Fibroblast of pulmonary artery (primary cell): ENCODE results near the gene RBM42.
A peak's percentile ranks its signal among the peaks of the same experiment; 100 is the strongest.
"Not testable (repeated sequence)": the region's sequence is repeated elsewhere in the genome, so short reads cannot be mapped to it uniquely, and the experiment has no call there.

Source experiments
- DNase-seq: peaks from one replicate; pipeline ENCODE4 v3.0.0-alpha.2; 2010; ENCODE audit warnings: low read depth
- H3K4me3 ChIP-seq: replicated peaks from 2 replicates; pipeline ENCODE4 v1.5.1; 2011; ENCODE audit warnings: low read depth, mild to moderate bottlenecking, control low read depth, low read length, moderate library complexity
- CTCF ChIP-seq: IDR thresholded peaks from 2 replicates; pipeline ENCODE4 v1.5.1; 2011; ENCODE audit warnings: mild to moderate bottlenecking, control low read depth, low read length, inconsistent platforms; ENCODE audit errors: missing control alignments

RBM42 gene

GRCh38 chr19:35650581-35650980 is 21.7 kb downstream of the RBM42 start:
- DNase-seq, result no peak
- TF ChIP-seq CTCF, result no peak
- no peak overlapping the region for H3K4me3 ChIP-seq

GRCh38 chr19:35654828-35655227 is 26.0 kb downstream of the RBM42 start:
- DNase-seq, H3K4me3 ChIP-seq: not testable (repeated sequence)

GRCh38 chr19:35655600-35655999 is 26.8 kb downstream of the RBM42 start:
- no peak overlapping the region for H3K4me3 ChIP-seq

GRCh38 chr19:35656700-35657099 is 27.9 kb downstream of the RBM42 start:
- no peak for TF ChIP-seq CTCF
- no peak for DNase-seq

More at GRCh38 chr19:35655600-35655999, 26.8 kb downstream of the RBM42 start:
- TF ChIP-seq CTCF, result no peak
- no peak for DNase-seq

DNA sequence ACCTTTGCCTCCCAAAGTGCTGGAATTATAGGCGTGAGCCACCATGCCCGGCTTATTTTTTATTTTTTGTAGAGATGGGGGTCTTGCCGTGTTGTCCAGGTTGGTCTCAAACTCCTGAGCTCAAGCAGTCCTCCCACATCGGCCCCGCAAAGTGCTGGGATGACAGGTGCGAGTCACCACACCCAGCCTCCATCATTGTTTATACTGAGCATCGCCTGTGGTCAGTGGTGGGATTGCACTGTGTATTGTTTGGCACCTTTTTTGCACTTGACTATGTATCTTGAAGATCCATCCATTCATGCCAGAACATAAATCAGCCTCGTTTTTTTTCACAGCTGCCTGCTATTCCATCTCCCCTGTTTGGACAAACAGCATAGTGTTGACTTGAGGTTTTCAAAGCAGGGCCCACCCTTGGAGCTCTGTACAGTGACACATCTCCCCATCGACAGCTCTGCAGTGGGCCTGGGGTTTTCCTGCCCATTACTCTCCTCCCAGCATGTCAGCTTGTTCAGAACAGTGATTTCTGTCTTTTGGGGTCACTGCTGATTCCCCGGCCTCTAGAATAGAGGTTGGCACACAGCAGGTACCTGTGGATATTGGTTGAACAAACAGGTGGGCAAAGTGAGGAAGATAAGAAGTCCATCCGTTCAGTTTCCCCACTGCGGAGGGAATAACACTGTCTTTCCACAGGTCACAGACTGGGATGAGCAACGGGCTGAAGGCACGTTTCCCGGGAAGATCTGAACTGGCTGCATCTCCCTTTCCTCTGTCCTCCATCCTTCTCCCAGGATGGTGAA is 29.3 kb downstream of the RBM42 start:
- H3K4me3 ChIP-seq, result no peak overlapping the region
- no peak for DNase-seq
- TF ChIP-seq CTCF, result peak; percentile 23

More at GRCh38 chr19:35656700-35657099, 27.9 kb downstream of the RBM42 start:
- H3K4me3 ChIP-seq, result no peak overlapping the region

DNA sequence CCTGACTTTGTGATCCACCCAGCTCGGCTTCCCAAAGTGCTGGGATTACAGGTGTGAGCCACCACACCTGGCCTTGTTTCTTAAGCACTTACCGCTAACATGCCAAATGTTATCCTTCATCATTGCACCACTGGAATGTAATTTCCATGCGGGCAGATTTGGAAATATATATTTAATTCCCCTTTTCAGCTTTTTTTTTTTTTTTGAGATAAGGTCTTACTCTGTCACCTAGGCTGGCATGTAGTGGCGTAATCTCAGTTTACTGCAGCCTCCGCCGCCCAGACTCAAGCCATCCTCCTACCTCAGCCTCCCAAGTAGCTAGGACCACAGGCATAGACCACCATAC is 33.1 kb downstream of the RBM42 start:
- no peak overlapping the region for H3K4me3 ChIP-seq
- TF ChIP-seq CTCF, result no peak
- DNase-seq, result no peak

DNA sequence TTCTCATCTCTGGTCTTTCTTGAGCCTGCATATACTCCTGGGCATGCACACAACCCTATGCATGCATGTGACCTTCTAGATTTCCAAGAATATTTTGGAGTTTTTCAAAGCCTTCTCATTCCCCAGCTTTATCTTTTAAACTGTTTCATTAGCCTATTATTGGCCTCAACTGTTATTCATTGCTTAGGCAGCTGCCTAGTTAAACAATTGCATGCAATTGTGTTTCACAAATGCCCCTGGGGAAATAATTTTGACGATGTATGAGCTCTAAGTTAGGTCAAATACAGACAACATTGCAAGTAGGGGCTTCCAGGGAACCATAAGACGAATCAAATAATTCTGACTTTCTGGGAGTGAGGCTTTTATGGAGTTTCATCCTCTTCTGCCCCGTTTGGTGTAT is 35.1 kb downstream of the RBM42 start:
- no peak for DNase-seq
- H3K4me3 ChIP-seq, result no peak overlapping the region
- TF ChIP-seq CTCF, result no peak
